ENCODE measurements around the gene SRBD1.
"Not testable (repeated sequence)": the region's sequence is repeated elsewhere in the genome, so short reads cannot be mapped to it uniquely, and the experiment has no call there.

SRBD1 gene

DNA sequence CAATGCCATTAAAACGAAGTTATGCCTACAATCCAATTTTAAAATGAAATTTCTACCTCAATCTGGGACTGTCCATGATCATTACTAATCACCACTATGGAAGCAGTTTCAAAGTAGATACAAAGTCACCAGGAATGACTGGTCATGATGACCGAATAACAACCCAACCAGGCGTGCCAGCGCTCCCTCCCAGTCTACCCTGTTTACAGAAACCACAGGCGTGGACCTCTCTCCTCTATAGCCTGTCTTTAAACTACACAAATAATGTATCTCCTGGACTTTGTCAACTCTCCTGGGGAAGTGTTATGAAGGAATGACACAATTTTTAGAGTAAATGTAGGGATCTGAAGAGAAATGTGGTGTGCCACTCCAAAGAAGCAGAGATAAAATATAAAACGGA lies 150.2 kb downstream of the SRBD1 start:
- FAIRE-seq = no peak

DNA sequence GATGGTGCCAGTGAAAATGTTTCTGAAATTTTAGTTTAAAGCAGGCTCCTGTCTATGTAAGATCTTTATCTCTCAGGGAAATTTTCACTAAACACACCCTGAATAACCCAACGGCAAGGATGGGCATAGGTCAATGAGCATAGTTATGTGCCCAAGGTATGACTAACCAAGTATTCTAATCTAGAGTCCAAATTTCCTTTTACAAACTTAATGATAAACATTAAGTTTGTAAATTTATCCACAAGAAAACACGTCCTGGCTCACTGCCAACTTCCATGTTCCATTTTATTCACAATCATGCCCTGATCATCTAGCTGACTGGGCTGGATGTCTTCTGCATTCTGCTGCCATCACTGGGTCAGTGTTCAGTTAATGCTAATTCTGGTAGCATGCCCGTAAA lies 151.2 kb downstream of the SRBD1 start:
- FAIRE-seq = no peak

DNA sequence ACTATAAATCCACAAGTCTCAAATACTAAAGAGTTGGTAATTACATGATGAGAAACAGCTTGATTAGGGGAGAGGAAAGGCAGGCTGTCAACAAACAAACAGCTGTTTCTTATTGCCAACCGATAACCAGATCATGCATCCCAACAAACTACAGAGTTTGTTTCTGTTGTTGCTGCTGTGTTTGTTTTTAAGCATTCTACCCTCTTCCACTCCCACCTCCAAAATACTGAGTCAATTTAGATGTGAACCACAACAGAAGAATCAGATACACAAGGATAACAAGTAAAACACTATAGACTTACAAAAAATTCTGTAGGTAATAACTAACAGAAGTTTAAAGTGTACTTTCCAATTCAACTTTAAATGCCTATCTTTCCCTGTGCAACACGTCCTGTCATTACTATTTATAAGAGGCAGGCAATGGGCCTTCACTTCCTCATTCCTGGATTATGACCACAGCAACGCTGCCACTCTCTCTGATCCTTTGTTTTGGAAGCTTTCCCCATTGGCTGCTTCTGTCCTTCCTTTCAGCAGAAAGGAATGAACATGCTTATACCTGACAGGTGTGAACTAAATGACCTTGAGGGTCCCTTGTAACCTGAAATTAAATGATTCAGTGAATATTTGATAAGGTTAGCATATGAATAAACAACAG lies 152.0 kb downstream of the SRBD1 start:
- no peak for FAIRE-seq

- no peak for FAIRE-seq
Measured at GRCh38 chr2:45457211-45457945, 153.7 kb downstream of the SRBD1 start.

GRCh38 chr2:45452866-45453265 lies 158.2 kb downstream of the SRBD1 start:
- FAIRE-seq = no peak

- FAIRE-seq = no peak
Measured at GRCh38 chr2:45450634-45451033, 160.4 kb downstream of the SRBD1 start.

GRCh38 chr2:45448217-45448616 lies 162.8 kb downstream of the SRBD1 start:
- no peak for FAIRE-seq

DNA sequence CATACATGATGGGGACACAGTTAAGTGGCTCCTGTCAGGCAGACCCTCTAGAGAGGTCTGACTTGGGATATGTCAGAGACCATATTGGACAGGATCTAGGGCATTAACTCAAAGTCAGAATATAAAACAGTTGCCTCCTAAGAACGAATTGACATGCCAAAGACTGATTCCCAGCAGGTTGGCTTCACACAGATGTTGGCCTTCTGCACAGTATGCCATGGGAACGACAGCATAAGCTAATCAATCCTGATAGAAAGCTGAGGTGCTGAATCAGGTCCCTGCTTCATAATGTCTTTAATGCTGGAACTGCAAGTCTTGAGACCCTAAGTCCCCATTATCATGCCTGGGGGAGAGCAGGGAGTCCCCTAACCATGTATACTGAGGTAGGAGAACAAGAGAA lies 165.1 kb downstream of the SRBD1 start:
- no peak for FAIRE-seq

DNA sequence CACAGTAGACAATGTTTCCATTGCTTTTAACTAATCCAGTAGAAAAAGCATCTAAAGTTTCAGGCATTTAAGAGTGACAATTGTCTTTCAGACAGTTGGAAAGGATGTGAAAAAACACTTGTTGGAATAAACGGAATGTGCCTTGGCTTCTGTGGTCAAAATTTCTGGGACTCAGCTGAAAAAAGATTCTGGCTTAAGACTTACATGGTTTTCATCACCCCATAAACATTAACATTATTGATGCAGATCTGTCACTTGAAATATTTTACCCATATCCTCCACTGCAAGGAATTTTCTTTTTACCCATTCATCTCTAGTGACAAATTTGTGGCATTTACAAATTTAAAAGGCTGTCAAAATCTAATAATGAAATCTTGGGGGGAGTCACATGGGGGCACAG lies 166.0 kb downstream of the SRBD1 start:
- FAIRE-seq = no peak

DNA sequence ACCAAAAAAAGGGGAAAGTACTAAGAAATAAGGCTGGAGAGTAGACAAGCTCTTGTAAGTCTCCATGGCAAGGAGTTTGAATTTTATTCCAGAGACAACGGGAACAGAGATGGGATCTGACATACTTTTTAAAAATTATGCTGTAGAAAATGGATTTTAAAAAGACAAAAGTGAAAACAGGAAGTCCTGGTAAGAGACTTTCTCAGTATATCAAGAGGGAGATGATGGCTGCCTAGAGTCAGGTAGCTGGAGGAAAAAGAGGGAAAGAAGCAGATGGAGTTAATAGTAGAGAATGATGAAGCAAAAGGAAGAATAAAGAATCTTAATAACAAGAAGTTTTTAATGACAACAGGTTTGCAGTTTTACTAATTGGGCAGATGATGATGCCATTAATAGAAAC lies 168.1 kb downstream of the SRBD1 start:
- no peak for FAIRE-seq

GRCh38 chr2:45442026-45442425 lies 169.0 kb downstream of the SRBD1 start:
- no peak for FAIRE-seq

GRCh38 chr2:45441571-45441970 lies 169.5 kb downstream of the SRBD1 start:
- no peak for FAIRE-seq

DNA sequence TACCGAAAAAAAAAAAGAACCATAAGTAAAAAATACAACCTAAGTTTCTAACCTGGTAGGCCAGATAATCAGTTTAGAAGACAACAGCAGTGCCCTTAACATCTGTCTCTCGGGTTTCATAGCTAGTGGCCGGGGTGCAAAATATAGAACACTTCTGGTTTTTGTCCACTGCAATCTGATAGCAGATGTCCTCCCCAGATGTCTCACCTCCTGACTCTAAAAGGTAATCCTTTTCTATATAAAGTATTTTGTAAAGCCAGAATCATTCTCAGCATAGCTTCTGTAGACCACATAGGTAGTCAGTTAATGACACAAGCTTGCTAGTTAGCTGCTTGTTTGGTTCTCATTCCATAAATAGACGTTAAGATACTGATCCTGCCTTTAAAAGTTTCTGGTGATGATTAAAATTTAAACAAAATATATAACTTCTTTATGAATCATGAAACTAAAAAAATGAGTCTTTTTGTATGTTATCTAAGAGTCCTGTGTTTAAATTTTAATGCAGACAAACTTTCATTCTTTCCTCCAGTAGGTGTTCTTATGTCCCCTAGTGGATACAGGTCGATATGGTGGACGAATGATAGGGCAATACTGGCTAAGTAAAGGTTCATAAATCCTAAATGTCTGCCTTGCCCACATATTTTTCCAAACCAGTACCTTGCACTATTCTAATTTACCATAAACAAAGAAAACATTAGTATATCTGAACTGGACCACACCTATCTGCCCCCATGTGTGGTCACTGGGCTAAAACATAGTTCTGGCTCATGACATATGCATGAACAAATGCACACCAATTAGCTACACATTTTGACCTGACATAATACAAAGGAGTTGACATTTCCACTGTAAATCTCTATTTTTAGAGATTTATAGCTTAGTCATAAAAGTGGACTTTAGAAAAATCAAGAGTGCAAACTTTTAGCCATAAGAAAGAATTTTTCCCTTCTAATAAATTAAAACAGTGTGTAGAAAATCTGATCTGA lies 171.0 kb downstream of the SRBD1 start:
- FAIRE-seq = no peak

DNA sequence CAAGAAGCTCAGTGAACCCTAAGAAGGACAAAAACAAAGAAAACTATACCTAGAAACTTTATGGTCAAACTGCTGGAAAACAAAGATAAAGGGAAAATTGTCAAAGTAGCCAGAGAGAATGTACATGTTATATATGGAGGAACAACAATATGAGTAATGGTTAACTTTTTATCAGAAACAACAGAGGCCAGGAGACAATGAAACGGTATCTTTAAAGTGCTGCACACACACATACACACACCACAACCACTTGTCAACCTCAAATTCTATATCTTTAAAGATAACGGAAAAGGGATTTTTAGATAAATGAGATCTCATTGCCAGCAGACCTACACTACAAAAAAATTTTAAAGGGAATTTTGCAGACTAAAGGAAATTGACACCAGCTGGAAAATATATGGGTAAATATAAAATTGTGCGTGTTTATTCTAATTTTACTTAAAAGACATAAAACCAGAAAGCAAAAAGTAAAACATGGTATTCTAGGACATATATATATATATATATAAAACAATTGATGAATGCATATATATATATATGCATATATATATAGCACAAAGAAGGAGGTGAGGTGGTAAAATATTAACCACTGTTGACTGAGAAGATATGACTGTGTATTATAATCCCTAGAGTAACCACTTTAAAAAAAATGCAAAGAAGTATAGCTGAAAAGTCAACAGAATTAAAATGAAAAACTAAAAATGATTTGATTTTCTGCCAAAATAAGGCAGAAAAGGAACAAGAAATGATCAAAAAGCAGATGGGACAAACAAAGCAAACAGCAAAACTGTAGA lies 172.0 kb downstream of the SRBD1 start:
- FAIRE-seq = no peak

DNA sequence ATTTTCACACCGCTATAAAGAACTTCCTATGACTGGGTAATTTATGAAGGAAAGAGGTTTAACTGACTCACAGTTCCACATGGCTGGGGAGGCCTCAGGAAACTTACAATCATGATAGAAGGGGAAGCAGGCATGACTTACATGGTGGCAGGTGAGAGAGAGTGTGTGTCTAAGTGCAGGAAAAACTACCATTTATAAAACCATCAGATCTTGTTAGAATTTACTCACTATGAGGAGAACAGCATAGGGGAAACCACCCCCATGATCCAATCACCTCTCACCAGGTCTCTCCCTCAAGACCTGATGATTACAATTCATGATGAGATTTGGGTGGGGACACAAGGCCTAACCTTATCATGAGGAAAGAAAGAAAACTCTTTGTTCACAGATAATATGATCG lies 174.6 kb downstream of the SRBD1 start:
- FAIRE-seq = no peak

GRCh38 chr2:45435316-45435715 lies 175.8 kb downstream of the SRBD1 start:
- no peak for FAIRE-seq

DNA sequence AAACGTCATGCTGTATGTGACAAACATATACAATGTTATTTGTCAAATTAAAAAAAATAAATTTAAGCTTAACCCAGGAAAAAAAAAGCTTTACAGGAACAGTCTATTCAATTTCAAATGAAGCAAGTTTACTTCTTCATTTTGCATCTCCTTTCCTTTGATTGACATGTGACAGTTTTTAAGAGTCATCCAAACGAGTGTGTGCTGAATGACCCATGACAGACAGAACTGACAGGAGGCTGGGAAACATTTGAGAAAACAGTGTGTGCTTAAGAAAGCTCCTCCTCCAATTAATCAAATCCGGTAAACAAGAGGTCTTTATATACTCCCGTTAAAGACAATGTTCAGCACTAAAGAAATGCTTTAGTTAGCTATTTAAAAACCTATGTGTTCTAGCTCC lies 177.7 kb downstream of the SRBD1 start:
- FAIRE-seq = no peak

DNA sequence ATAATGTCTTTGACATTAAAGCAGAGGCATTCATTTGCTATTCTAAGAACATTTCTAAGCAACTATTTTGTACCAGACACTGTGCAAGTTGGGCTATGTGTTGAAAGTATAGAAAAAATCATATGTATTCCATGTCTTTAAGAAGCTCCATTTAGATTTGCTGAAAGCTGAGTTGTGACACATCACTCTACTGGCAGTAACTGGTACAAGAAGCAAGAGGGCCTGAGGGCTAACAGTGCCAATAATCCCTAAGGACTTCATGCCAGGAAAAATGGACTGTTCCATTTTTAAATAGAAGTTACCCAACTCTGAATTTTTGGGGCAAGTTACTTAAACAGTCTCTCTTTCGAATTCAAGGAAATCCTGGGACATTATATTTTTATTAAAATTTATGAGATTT lies 178.7 kb downstream of the SRBD1 start:
- FAIRE-seq = no peak

GRCh38 chr2:45426025-45426424 lies 185.0 kb downstream of the SRBD1 start:
- FAIRE-seq = not testable (repeated sequence)

GRCh38 chr2:45422921-45423320 lies 188.1 kb downstream of the SRBD1 start:
- no peak for FAIRE-seq

DNA sequence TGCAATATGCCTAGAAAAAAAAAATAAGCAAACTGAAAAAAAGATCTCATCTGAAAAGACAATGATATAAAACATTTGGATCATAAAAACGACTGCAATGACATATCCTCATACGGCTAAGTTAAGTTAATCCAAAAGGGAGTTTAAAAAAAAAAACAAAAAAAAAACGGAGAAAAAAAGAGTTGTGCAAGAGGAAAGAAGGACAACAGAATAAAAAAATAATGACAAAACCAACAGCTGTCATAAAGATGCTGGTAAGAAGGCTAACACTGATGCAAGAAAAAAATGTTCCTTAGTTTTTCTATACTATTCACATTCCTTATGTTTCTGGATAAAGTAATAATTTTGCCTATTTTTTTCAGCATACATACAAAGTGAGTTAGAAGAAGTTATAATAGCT lies 192.5 kb downstream of the SRBD1 start:
- FAIRE-seq = no peak

GRCh38 chr2:45415534-45416123 lies 195.4 kb downstream of the SRBD1 start:
- FAIRE-seq = no peak
